GM12872 (cell line): ENCODE results near the gene DLG1.

Source experiments
- CTCF ChIP-seq: IDR thresholded peaks from 3 replicates; pipeline ENCODE4 v1.5.1; 2011; ENCODE audit warnings: low read depth, mild to moderate bottlenecking, low read length, moderate library complexity; ENCODE audit not compliant: insufficient read depth

The DLG1 gene

GRCh38 chr3:197137751-197138150, 160.7 kb downstream of the DLG1 start:
- no peak for TF ChIP-seq CTCF

- TF ChIP-seq CTCF, result no peak
Measured at GRCh38 chr3:197136744-197137143, 161.7 kb downstream of the DLG1 start.

GRCh38 chr3:197135212-197135611, 163.2 kb downstream of the DLG1 start:
- TF ChIP-seq CTCF, result no peak

GRCh38 chr3:197132916-197133530, 165.4 kb downstream of the DLG1 start:
- TF ChIP-seq CTCF, result no peak

GRCh38 chr3:197125636-197126035, 172.8 kb downstream of the DLG1 start:
- no peak for TF ChIP-seq CTCF

- TF ChIP-seq CTCF, result no peak
Measured at GRCh38 chr3:197124713-197125112, 173.7 kb downstream of the DLG1 start.

- no peak for TF ChIP-seq CTCF
Measured at GRCh38 chr3:197122394-197122793, 176.0 kb downstream of the DLG1 start.
